Fibroblast of pulmonary artery (primary cell): ENCODE measurements around the gene P2RX3.

Experiments
- DNase-seq: peaks from one replicate; pipeline ENCODE4 v3.0.0-alpha.2; 2010; ENCODE audit warnings: low read depth
- H3K4me3 ChIP-seq: replicated peaks from 2 replicates; pipeline ENCODE4 v1.5.1; 2011; ENCODE audit warnings: low read depth, mild to moderate bottlenecking, control low read depth, low read length, moderate library complexity
- TF ChIP-seq, protein P1 (sequence below): IDR thresholded peaks from 2 replicates; pipeline ENCODE4 v1.5.1; 2011; ENCODE audit warnings: mild to moderate bottlenecking, control low read depth, low read length, inconsistent platforms; ENCODE audit errors: missing control alignments

Gene P2RX3

DNA sequence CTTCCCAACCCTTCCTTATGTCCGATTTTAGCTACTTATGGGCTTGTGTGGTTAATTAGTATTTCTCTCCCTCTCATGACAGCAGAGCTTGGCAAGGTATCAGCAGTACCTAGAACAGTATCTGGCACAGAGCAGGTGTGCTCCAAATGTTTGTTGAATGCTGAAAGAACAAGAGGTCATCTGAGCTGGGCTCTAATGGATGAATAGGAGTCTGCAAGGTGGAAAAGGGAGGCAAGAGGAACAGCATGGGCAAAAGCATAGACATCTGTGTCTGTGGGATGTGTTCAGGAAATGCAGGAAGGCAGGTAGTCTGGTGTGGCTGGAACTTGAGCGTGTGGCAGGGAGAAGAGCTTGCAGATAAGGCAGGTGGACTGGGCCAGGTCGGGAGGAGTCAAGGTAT is 23.8 kb downstream of the P2RX3 start:
- no peak for DNase-seq
- H3K4me3 ChIP-seq, result no peak overlapping the region
- TF ChIP-seq, protein P1, sequence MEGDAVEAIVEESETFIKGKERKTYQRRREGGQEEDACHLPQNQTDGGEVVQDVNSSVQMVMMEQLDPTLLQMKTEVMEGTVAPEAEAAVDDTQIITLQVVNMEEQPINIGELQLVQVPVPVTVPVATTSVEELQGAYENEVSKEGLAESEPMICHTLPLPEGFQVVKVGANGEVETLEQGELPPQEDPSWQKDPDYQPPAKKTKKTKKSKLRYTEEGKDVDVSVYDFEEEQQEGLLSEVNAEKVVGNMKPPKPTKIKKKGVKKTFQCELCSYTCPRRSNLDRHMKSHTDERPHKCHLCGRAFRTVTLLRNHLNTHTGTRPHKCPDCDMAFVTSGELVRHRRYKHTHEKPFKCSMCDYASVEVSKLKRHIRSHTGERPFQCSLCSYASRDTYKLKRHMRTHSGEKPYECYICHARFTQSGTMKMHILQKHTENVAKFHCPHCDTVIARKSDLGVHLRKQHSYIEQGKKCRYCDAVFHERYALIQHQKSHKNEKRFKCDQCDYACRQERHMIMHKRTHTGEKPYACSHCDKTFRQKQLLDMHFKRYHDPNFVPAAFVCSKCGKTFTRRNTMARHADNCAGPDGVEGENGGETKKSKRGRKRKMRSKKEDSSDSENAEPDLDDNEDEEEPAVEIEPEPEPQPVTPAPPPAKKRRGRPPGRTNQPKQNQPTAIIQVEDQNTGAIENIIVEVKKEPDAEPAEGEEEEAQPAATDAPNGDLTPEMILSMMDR, result no peak

DNA sequence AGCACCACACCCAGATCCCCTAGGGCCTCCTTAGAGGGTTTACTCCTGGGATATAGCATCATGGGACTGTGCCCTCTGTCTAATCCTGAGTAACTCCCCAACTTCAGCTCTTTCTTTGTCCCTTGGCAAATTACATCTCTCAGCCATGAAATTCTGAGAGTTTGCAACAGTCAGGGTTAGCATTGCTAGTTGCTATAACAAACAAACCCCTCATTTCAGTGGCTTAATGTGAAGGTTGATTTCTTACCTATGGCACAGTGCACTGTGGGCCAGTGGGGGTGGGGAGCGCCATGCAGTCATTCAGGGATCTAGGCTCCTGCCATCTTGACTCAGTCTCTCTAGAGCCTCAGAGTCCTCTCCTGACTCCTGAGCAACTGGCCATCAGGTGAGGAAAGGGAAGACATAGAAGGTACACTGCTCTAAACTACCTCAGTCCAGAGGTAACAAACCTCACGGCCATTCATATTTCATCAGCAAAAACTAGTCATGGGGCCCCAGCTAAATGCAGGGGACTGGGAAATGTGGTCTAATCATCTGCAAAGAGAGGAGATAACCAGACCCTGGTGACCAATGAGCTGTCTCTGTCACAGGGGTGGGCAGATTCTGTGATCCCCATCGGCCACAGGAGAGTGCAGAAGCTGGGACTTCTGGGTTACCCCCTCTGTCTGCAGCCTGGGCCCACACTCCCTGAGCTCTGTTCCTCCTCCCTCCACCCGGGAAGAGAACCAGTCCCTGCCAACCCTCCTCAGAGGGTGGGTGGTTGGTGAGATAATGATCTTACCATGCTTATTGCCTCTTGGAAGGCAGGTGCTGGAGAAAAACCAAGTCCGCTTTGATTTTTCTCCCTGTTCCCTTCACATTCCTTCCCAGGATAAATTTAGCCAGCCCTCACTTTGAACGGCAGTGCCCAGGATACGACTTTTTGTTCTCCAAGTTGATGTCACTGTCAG is 25.3 kb downstream of the P2RX3 start:
- TF ChIP-seq, protein P1, result no peak
- DNase-seq, result no peak
- no peak overlapping the region for H3K4me3 ChIP-seq

DNA sequence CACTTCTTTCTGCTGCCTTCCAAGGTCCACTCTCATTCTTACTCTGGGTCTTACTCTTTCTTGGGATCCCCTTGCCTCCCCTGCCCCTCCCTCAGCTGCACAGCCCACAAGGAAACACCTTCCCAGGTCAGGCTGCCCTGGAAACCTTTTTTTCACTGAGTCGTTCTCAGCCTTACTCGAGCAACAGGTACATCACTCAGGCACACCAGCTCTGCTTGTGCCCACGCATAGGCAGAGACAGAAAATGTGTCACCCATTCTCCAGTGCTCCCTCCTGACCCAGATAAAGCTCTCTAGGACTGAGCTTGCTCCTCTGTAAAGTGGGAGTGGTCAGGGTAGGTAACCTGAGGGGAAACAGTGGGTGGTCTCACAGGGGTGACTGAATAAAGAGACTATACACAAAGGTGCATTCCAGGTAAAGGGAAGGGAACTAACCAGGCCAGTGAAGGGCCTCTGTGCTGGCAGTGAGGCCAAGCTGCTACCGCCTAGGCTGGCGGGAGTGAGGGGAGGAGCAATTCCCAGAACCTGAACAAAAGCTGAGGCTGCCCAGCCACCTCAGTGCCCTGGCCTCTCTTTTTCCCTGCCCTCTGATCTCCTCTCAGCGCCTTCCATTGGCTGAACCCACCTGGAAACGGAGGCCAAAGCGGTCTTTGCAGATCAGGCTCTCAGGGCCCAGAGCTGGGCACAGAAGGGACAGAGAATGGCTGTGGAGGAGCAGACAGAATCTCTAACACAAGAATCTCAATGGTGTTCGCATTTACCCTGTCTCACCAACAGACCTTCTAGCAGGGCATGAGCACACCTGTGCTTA is 26.9 kb downstream of the P2RX3 start:
- TF ChIP-seq, protein P1, result no peak
- H3K4me3 ChIP-seq, result no peak overlapping the region
- no peak for DNase-seq

DNA sequence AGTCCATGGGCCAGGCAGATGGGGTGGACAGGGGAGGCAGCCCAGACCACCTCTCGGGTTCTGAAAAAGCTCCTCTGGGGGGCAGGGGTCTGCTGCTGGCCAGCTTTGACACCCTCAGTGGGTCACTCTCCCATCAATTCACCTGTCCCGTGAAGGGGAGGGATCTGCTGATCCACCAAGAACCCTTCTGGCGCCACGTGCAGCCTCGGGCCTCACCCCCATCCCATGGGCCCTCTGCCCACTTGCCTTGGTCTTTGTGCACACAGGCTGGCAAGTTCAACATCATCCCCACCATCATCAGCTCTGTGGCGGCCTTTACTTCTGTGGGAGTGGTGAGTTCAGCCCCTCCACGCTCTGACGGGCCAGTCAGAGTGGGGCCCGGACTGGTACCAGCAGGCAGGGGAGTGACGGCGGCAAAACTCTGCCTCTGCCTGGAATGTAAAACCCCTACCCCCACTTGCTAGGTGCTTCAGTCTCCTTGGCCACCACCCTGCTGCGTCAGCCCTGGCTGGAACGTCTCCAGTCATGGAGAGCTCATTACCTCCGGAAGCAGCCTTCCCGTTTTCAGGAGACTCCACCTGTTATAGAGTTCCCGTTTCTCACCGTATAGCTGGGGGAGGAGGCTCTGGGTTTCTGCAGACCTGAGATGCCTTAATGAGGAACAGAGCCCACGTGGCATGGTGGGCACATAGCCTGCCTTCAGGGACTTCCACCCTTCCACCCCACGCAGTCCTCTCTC is 30.1 kb downstream of the P2RX3 start:
- no peak overlapping the region for H3K4me3 ChIP-seq
- TF ChIP-seq, protein P1, result no peak
- no peak for DNase-seq

DNA sequence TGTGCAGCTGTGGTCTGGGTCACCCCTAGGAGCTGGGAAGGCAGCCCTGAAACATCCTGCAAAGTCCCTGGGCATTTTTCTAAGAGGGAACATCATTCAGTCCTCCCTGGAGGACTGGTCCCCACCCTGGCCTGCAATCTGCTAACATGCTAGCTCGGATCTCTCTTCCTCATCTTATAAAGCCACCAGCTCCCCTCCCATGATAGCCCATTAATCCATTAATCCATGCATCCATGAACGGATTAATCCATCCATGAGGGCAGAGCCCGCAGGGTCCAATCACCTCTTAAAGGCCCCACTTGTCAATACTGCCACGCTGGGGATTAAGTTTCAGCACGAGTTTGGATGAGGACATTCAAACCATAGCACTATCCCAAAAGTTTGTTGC is 30.7 kb downstream of the P2RX3 start:
- DNase-seq, result no peak
- TF ChIP-seq, protein P1, result no peak
- H3K4me3 ChIP-seq, result no peak overlapping the region

DNA sequence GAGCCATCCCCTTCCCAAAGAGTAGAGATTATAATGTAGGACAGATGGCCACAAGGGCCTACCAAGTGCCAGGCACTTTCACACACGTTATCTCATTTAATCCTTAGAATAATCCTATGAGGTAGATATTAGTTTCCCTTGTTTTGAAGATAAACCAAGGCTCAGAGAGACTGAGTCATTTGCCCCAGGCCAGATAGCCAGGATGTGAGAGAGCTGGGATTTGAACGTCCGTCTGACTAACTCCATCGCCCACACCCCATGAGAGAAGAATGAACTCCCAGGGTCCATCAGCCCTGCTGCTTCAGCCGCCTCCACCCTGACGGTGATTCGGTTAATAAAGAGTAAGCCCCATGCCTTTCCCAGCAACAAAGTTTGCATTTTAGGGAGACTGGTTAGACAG is 32.1 kb downstream of the P2RX3 start:
- TF ChIP-seq, protein P1, result no peak
- no peak for DNase-seq
- no peak overlapping the region for H3K4me3 ChIP-seq
